ENCODE measurements around the gene XPR1. TPM values are rescaled to one million over a fixed set of nuclear protein-coding genes. Genes with fewer than 3 reads are reported as not detected.

XPR1 gene
- total and polyA plus RNA-seq, 2 donors (not counting 1 experiment from before 2014, with no cell fraction given): 2.8 to 22.3 TPM

GRCh38 chr1:180633057-180634056 is 1.5 kb downstream of the XPR1 start:
- Mint-ChIP-seq H3K27ac (no peak overlapping the region), H3K4me1 (peaks cover 19% of the 10 kb centered on the region), H3K27me3 (no peaks in the 10 kb centered on the region), H3K9me3 (ENCODE audit: insufficient read depth) (no peaks in the 10 kb centered on the region), H3K4me3 (no peak overlapping the region)
- Histone ChIP-seq H3K9me3 (ENCODE audit: control extremely low read depth in 1 of 3, control insufficient read depth in 2 of 3, insufficient read depth in 1 of 3, low read length in 2 of 3) (no peaks in the 10 kb centered on the region), H3K36me3 (replicated peaks in 1 of 2; ENCODE audit: control extremely low read depth in 1 of 2, control insufficient read depth in 1 of 2, extremely low read depth in 1 of 2, insufficient read depth in 2 of 2, low read length in 1 of 2) (no peaks in the 10 kb centered on the region), H3K79me2 (ENCODE audit: control insufficient read depth, insufficient read depth, low read length) (peaks cover 46% of the 10 kb centered on the region), H3K4me3 (ENCODE audit: control extremely low read depth in 1 of 5, extremely low read depth in 1 of 5, insufficient read depth in 1 of 5, low read depth in 2 of 5, low read length in 4 of 5) (peak overlapping the region in 3 of 5 experiments; percentile 66 to 97 (median 79)), H2AFZ (ENCODE audit: insufficient read depth, low read depth, low read length, poor library complexity, severe bottlenecking) (peak overlapping the region; percentile 97), H3K27ac (ENCODE audit: low read length in 2 of 2) (peak overlapping the region in 1 of 2 donors; percentile 85), H3K27me3 (replicated peaks in 1 of 4; ENCODE audit: control extremely low read depth in 1 of 4, control insufficient read depth in 3 of 4, insufficient read depth in 4 of 4, low read length in 3 of 4) (no peaks in the 10 kb centered on the region), H3K4me1 (ENCODE audit: control insufficient read depth in 2 of 2, insufficient read depth in 2 of 2, low read length in 2 of 2) (peaks cover 16 to 21% of the 10 kb centered on the region in 2 donors), H3K4me2 (replicated peaks; ENCODE audit: low read depth, low read length, poor library complexity, severe bottlenecking) (peak overlapping the region; percentile 82), H4K20me1 (ENCODE audit: control insufficient read depth, insufficient read depth, low read length, poor library complexity, severe bottlenecking) (peaks cover 7% of the 10 kb centered on the region), H3K9ac (ENCODE audit: low read length) (peak overlapping the region; percentile 87)
- DNase-seq (no peak), ATAC-seq (ENCODE audit: low read depth) (no peak)
- TF ChIP-seq, protein P1, sequence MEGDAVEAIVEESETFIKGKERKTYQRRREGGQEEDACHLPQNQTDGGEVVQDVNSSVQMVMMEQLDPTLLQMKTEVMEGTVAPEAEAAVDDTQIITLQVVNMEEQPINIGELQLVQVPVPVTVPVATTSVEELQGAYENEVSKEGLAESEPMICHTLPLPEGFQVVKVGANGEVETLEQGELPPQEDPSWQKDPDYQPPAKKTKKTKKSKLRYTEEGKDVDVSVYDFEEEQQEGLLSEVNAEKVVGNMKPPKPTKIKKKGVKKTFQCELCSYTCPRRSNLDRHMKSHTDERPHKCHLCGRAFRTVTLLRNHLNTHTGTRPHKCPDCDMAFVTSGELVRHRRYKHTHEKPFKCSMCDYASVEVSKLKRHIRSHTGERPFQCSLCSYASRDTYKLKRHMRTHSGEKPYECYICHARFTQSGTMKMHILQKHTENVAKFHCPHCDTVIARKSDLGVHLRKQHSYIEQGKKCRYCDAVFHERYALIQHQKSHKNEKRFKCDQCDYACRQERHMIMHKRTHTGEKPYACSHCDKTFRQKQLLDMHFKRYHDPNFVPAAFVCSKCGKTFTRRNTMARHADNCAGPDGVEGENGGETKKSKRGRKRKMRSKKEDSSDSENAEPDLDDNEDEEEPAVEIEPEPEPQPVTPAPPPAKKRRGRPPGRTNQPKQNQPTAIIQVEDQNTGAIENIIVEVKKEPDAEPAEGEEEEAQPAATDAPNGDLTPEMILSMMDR (IDR thresholded peaks at IDR 0.05): no peak
- TF ChIP-seq EZH2 (IDR thresholded peaks at IDR 0.05; ENCODE audit: borderline replicate concordance, insufficient read depth, low read depth, low read length, poor library complexity, severe bottlenecking): no peak
- CTCF ChIA-PET: interaction anchor here (1.8 to 2.8 kb wide), 2 partner anchors 117 to 229 kb away, joined by 8 to 12 read pairs; no protein-coding TSS in a partner anchor
- POLR2A ChIA-PET: no interaction called here
- intact Hi-C loops (cut with micrococcal nuclease): loop anchor here (2.0 to 10.0 kb wide), 7 partner anchors 221 to 1759 kb away; partner anchors contain the start of genes CEP350, GLUL, QSOX1 and SOAT1
- no CpG with 5 or more reads among the region's 3 CpGs for WGBS (ENCODE audit: insufficient coverage)

Data from B cell (primary cell).